Prostate gland (tissue), 2 donors: Measurements from ENCODE around the gene XPA.

Experiments used
- POLR2A ChIP-seq: fragments of 450-650 bp; IDR thresholded peaks from one replicate; pipeline ENCODE4 v1.6.1; 2016; ENCODE audit warnings: antibody characterized with exemption, mild to moderate bottlenecking
- POLR2AphosphoS5 ChIP-seq: sonication (generic); formaldehyde crosslinking; IDR thresholded peaks from one replicate; pipeline ENCODE4 v1.6.1; 2017; ENCODE audit warnings: antibody characterized with exemption
- TF ChIP-seq, protein P1 (sequence below), 4 experiments: fragments of 200-600 bp in 2 of 4; fragments of 450-650 bp in 2 of 4; sonication (generic) in 2 of 4; IDR thresholded peaks; 1 replicate in 3 of 4; 2 replicates in 1 of 4; pipeline ENCODE4 v1.5.1; 2016 to 2019; ENCODE audit warnings: antibody characterized with exemption in 4 of 4, mild to moderate bottlenecking in 2 of 4, moderate library complexity in 2 of 4

GRCh38 chr9:97722331-97722730 is 25.2 kb upstream of the XPA start:
- TF ChIP-seq, protein P1, sequence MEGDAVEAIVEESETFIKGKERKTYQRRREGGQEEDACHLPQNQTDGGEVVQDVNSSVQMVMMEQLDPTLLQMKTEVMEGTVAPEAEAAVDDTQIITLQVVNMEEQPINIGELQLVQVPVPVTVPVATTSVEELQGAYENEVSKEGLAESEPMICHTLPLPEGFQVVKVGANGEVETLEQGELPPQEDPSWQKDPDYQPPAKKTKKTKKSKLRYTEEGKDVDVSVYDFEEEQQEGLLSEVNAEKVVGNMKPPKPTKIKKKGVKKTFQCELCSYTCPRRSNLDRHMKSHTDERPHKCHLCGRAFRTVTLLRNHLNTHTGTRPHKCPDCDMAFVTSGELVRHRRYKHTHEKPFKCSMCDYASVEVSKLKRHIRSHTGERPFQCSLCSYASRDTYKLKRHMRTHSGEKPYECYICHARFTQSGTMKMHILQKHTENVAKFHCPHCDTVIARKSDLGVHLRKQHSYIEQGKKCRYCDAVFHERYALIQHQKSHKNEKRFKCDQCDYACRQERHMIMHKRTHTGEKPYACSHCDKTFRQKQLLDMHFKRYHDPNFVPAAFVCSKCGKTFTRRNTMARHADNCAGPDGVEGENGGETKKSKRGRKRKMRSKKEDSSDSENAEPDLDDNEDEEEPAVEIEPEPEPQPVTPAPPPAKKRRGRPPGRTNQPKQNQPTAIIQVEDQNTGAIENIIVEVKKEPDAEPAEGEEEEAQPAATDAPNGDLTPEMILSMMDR (IDR thresholded peaks at IDR 0.05): no peak
- TF ChIP-seq POLR2A (no peak), POLR2AphosphoS5 (no peak)
